ENCODE results near the gene BHLHA9. TPM values are rescaled to one million over a fixed set of nuclear protein-coding genes. Genes with fewer than 3 reads are reported as not detected.

BHLHA9 gene
- total RNA-seq, 4 donors from 2014 or later = not detected

DNA sequence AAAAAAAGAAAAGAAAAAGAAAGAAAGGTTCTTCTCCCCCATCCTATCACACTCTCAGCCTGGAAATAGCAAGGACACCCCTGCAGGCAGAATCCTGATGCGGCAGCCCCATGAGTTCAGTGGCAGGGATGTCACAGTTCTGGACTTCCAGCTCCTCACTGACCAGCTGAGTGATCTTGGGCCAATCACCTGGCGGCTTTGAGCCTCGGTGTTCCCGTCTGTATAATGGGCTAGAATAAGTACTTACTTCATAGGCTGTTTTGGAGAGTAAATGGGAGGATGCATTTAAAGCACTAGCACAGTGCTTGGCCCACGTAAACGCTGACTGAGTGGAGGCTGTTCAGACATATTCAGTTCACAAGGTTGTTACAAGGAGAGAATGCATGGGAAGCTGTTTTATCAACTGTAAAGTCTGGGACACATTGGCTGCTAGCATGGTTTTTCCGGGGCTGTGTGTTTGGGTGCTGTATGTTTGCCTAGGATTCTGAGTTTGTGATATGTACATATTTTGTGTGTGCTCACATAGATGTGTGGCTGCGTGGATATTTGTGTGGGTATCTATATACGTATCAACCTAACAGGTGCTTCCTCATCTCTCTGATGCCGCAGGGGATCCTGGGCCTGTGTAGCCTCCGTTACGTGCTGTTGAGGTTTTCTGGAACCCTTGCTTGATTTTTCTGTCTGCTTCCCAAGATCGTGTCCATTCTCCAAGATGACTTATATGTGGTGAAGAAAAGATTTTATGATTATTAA, 3.4 kb downstream of the BHLHA9 start:
- no peaks in the 10 kb centered on the region for H3K9me3 ChIP-seq
- H3K36me3 ChIP-seq = no peaks in the 10 kb centered on the region
- H3K4me1 ChIP-seq = peaks cover 0 to 27% (median 13%) of the 10 kb centered on the region in 3 donors
- H3K27ac ChIP-seq = no peak overlapping the region
- 72 to 76% methylated on average over 13 of the region's 13 CpGs for WGBS, 2 donors
- TF ChIP-seq, protein P1, sequence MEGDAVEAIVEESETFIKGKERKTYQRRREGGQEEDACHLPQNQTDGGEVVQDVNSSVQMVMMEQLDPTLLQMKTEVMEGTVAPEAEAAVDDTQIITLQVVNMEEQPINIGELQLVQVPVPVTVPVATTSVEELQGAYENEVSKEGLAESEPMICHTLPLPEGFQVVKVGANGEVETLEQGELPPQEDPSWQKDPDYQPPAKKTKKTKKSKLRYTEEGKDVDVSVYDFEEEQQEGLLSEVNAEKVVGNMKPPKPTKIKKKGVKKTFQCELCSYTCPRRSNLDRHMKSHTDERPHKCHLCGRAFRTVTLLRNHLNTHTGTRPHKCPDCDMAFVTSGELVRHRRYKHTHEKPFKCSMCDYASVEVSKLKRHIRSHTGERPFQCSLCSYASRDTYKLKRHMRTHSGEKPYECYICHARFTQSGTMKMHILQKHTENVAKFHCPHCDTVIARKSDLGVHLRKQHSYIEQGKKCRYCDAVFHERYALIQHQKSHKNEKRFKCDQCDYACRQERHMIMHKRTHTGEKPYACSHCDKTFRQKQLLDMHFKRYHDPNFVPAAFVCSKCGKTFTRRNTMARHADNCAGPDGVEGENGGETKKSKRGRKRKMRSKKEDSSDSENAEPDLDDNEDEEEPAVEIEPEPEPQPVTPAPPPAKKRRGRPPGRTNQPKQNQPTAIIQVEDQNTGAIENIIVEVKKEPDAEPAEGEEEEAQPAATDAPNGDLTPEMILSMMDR (IDR thresholded peaks at IDR 0.05) = no peak
- TF ChIP-seq POLR2A (IDR thresholded peaks at IDR 0.05) = no peak
- intact Hi-C loops (cut with DNase I) = no loop called here
- H3K4me3 ChIP-seq = no peak overlapping the region
- DNase-seq = no peak
- H3K27me3 ChIP-seq = peaks cover 0 to 88% (median 0%) of the 10 kb centered on the region in 4 donors

DNA sequence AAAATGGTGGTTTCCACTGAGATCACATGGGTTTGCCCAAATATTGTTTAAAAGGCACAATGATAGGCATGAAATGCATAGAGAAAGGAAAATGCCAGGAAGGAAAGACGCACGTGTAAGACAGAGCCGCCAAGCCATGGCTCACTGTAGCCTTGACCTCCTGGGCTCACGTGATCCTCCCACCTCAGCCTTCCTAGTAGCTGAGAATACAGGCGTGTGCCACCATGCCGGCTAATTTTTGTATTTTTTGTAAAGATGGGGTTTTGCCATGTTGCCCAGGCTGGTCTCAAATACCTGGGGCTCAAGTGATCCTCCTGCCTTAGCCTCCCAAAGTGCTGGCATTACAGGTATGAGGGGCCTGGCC, 4.0 kb downstream of the BHLHA9 start:
- H3K27me3 ChIP-seq = peaks cover 0 to 90% (median 0%) of the 10 kb centered on the region in 4 donors
- H3K36me3 ChIP-seq = no peaks in the 10 kb centered on the region
- TF ChIP-seq POLR2A (IDR thresholded peaks at IDR 0.05) = no peak
- TF ChIP-seq, protein P1 (IDR thresholded peaks at IDR 0.05) = no peak
- peaks cover 0 to 24% (median 13%) of the 10 kb centered on the region in 3 donors for H3K4me1 ChIP-seq
- no peak for DNase-seq
- WGBS, 2 donors = 78 to 85% methylated on average over 6 of the region's 6 CpGs
- H3K9me3 ChIP-seq = no peaks in the 10 kb centered on the region
- intact Hi-C loops (cut with DNase I) = no loop called here
- H3K27ac ChIP-seq = no peak overlapping the region
- H3K4me3 ChIP-seq = no peak overlapping the region

- intact Hi-C loops (cut with DNase I) = loop anchor here (5.0 kb wide), 1 partner anchor 57 kb away; no protein-coding TSS in a partner anchor
- DNase-seq = no peak
- Histone ChIP-seq H3K4me3 (no peak overlapping the region), H3K9me3 (no peaks in the 10 kb centered on the region), H3K4me1 (peaks cover 0 to 21% (median 11%) of the 10 kb centered on the region in 3 donors), H3K36me3 (no peaks in the 10 kb centered on the region), H3K27me3 (peaks cover 0 to 89% (median 0%) of the 10 kb centered on the region in 4 donors), H3K27ac (no peak overlapping the region)
- WGBS, 2 donors = 65 to 72% methylated on average over 10 of the region's 10 CpGs
- TF ChIP-seq POLR2A (IDR thresholded peaks at IDR 0.05) = no peak
- TF ChIP-seq, protein P1 (IDR thresholded peaks at IDR 0.05) = no peak
Measured at GRCh38 chr17:1275205-1275961, 5.1 kb downstream of the BHLHA9 start.

DNA sequence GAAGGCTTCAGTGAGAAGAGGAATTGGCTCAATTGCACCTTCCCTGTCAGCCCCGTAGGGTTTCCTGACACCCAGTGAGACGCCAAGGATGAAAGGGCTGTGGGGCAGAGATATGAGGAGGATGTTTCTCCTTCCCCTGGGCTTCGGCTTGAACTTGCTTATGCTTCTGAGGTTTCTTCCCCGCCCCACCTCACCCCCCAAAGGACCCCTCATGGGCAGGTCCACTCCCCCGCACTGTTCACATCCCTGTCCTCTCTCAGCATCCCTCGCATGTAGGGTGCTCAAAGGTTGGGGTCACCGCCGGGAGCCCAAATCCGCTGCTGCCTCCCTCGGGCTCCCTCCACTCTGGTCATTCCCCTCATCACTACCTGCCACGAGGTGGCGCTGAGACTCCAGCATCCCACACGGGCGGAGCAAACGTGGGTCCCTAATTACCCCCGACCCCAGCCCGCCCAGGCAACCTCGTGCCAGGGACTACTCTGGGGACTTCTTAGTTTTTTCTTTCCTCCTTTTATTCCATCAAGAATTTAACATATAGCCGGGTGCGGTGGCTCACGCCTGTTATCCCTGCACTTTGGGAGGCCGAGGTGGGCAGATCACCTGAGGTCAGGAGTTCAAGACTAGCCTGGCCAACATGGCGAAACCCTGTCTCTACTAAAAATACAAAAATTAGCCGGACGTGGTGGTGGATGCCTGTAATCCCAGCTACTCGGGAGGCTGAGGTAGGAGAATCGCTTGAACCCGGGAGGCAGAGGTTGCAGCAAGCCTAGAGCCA, 5.9 kb downstream of the BHLHA9 start:
- H3K27me3 ChIP-seq = peaks cover 0 to 89% (median 0%) of the 10 kb centered on the region in 4 donors
- TF ChIP-seq POLR2A (IDR thresholded peaks at IDR 0.05) = no peak
- TF ChIP-seq, protein P1 (IDR thresholded peaks at IDR 0.05) = peak; percentile 49 to 82 (median 70)
- WGBS, 2 donors = 3 to 8% methylated on average over 15 of the region's 28 CpGs
- peaks cover 0 to 13% (median 4%) of the 10 kb centered on the region in 3 donors for H3K4me1 ChIP-seq
- no peaks in the 10 kb centered on the region for H3K9me3 ChIP-seq
- H3K36me3 ChIP-seq = no peaks in the 10 kb centered on the region
- H3K27ac ChIP-seq = no peak overlapping the region
- H3K4me3 ChIP-seq = no peak overlapping the region
- no peak for DNase-seq
- intact Hi-C loops (cut with DNase I) = loop anchor here (5.0 kb wide), 1 partner anchor 56 kb away; no protein-coding TSS in a partner anchor
